Measurements from ENCODE around the gene ZNF791.
"Not testable (repeated sequence)": the region's sequence is repeated elsewhere in the genome, so short reads cannot be mapped to it uniquely, and the experiment has no call there.

ZNF791 gene

DNA sequence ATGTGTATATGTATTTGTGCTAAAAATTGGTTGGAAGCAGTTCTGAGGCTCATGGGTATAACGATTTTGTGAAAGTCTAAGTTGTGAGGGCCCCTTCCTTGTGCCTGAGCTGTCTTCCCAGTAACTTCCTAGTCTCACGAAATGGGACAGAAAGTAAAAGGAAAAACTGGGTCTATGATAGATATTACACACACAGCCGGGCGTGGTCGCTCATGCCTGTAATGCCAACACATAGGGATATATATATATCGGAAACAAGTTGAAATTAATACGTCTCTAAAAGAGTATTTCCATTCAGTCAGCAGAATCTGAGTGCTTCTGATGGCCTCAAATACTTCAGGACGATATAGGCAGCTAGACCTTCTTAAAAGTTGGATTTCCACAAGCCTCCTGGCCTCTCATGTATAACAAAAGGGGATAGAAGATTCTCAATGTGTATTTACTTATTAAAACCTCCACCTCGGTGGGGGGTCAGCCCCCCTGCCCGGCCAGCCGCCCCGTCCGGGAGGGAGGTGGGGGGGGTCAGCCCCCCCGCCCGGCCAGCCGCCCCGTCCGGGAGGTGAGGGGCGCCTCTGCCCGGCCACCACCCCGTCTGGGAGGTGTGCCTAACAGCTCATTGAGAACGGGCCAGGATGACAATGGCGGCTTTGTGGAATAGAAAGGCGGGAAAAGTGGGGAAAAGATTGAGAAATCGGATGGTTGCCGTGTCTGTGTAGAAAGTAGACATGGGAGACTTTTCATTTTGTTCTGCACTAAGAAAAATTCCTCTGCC, 10.7 kb downstream of the ZNF791 start:
- not testable (repeated sequence) for H3K4me3 Mint-ChIP-seq, H3K36me3 Mint-ChIP-seq, H3K9me3 Mint-ChIP-seq, H3K27ac Mint-ChIP-seq, H3K27me3 Mint-ChIP-seq
- H3K4me1 Mint-ChIP-seq, result peaks cover 13% of the 10 kb centered on the region

DNA sequence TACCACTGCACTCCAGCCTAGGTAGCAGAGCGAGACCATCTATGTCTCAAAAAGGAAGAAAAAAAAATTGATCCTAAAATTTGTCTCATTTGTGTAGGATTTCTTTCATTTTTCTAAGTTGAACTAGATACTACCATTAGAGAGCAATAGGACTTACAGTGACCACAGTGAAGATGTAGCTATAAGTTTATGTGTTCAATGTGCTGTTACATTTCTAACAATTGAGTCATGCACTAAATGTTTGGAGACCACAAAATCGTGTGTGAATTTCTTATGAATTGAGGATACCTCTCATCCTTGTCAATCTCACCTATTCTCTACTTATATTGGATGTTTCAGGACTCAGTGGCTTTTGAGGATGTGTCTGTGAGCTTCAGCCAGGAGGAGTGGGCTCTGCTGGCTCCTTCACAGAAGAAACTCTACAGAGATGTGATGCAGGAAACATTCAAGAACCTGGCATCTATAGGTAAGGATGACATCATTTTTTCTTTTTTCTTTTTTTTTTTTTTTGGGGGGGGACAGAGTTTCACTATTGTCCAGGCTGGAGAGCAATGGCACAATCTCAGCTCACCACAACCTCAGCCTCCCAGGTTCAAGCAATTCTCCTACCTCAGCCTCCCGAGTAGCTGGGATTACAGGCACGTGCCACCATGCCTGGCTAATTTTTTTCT, 12.8 kb downstream of the ZNF791 start:
- no peak overlapping the region for H3K4me3 Mint-ChIP-seq
- peaks cover 9% of the 10 kb centered on the region for H3K4me1 Mint-ChIP-seq
- peaks cover 13% of the 10 kb centered on the region for H3K36me3 Mint-ChIP-seq

DNA sequence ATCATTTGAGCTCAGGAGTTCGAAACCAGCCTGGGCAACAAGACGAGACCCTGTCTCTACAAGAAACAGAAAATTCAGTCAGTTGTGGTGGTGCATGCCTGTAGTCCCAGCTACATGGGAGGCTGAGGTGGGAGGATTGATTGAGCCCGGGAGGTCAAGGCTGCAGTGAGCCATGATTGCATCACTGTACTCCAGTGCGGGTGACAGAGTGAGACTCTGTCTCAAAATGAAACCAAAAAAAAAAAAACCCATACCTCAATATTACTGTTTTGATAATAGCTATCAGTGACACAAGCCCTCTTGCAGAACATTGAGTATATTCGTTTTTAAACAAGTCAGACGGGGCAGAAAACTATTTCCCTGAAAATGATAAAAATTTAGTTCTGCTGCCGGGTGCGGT, 16.2 kb downstream of the ZNF791 start:
- H3K27me3 Mint-ChIP-seq, result no peaks in the 10 kb centered on the region
- H3K36me3 Mint-ChIP-seq, result peaks cover 26% of the 10 kb centered on the region
- no peak overlapping the region for H3K27ac Mint-ChIP-seq
- H3K4me3 Mint-ChIP-seq, result no peak overlapping the region
- no peaks in the 10 kb centered on the region for H3K9me3 Mint-ChIP-seq
- H3K4me1 Mint-ChIP-seq, result no peaks in the 10 kb centered on the region

More for the DNA sequence above, 12.8 kb downstream of the ZNF791 start:
- no peak overlapping the region for H3K27ac Mint-ChIP-seq
- H3K27me3 Mint-ChIP-seq, result no peaks in the 10 kb centered on the region
- no peaks in the 10 kb centered on the region for H3K9me3 Mint-ChIP-seq

DNA sequence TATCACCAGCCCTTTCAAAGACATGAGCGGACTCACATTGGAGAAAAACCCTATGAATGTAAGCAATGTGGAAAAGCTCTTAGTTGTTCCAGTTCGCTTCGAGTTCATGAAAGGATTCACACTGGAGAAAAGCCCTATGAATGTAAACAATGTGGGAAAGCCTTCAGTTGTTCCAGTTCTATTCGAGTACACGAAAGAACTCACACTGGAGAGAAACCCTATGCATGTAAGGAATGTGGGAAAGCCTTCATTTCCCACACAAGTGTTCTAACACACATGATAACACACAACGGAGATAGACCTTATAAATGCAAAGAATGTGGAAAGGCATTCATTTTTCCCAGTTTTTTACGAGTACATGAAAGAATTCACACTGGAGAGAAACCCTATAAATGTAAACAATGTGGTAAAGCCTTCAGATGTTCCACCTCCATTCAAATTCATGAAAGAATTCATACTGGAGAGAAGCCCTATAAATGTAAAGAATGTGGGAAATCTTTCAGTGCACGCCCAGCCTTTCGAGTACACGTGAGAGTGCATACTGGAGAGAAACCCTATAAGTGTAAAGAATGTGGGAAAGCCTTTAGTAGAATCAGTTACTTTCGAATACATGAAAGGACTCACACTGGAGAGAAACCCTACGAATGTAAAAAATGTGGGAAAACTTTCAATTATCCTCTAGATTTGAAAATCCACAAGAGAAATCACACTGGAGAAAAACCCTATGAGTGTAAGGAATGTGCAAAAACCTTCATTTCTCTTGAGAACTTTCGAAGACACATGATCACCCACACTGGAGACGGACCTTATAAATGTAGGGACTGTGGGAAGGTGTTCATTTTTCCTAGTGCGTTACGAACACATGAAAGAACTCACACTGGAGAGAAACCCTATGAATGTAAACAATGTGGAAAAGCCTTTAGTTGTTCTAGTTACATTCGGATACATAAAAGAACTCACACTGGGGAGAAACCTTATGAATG, 17.6 kb downstream of the ZNF791 start:
- H3K27me3 Mint-ChIP-seq, result no peaks in the 10 kb centered on the region
- no peak overlapping the region for H3K4me3 Mint-ChIP-seq
- no peak overlapping the region for H3K27ac Mint-ChIP-seq
- H3K9me3 Mint-ChIP-seq, result no peaks in the 10 kb centered on the region
- peaks cover 26% of the 10 kb centered on the region for H3K36me3 Mint-ChIP-seq
- no peaks in the 10 kb centered on the region for H3K4me1 Mint-ChIP-seq

DNA sequence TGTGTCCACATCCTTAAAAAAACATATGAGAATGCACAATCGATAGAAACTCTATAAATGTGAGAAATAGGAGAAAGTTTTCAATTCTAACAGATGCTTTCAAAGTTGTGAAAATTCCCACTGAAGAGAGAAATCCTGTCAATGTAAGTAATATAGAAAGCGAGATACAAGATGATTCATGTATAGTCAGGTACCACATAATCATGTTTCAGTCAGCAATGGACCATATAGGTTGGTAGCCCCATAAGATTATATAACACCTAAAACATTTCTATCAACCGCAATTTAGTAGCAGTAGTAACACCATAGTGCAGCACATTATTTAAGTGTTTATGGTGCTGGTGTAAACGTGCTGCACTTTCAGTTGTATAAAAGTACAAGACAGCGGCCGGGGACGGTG, 18.5 kb downstream of the ZNF791 start:
- H3K27me3 Mint-ChIP-seq, result no peaks in the 10 kb centered on the region
- H3K36me3 Mint-ChIP-seq, result peaks cover 26% of the 10 kb centered on the region
- peaks cover 3% of the 10 kb centered on the region for H3K4me1 Mint-ChIP-seq
- H3K27ac Mint-ChIP-seq, result no peak overlapping the region
- H3K9me3 Mint-ChIP-seq, result no peaks in the 10 kb centered on the region
- no peak overlapping the region for H3K4me3 Mint-ChIP-seq

DNA sequence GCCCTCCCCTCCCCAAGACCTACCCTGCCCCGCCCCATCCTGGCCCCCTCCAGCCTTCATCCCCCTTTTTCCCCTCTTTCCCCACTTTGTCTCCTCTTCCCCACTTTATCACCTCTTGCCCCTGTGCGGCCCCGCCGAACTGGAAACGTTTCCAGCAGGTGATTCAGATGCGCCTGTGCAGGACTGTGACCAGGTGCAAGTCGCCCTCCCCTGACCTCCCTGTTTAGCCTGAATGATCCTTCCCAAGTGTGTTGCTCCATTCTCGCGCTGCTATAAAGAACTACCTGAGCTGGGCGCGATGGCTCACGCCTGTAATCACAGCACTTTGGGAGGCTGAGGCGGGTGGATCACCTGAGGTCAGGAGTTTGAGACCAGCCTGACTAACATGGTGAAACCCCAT, 25.9 kb downstream of the ZNF791 start:
- Mint-ChIP-seq H3K9me3 (no peaks in the 10 kb centered on the region), H3K27ac (no peak overlapping the region)

DNA sequence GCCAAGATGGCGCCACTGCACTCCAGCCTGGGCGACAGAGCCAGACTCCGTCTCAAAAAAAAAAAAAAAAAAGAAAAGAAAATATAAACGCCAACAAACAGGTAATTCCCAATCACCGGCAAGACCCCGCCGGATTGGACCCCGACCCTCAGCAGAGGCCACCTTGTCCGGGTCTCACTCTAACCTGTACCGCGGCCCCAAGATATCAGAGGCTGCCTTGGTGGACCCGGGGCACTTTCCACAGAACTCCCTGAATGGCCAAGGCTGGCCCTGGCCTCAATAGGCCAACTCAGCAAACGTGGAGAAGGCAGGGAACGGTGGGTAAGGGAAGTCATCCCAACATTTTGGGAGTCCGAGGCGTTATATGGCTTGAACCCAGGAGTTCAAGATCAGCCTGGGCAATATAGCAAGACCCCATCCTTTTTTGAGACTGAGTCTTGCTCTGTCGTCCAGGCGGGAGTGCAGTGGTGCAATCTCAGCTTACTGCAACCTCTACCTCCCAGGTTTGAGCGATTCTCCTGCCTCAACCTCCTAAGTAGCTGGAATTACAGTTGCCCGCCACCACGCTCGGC, 28.0 kb downstream of the ZNF791 start:
- Mint-ChIP-seq H3K27me3 (no peaks in the 10 kb centered on the region), H3K36me3 (no peaks in the 10 kb centered on the region), H3K9me3 (no peaks in the 10 kb centered on the region), H3K27ac (no peak overlapping the region), H3K4me1 (peaks cover 22% of the 10 kb centered on the region), H3K4me3 (no peak overlapping the region)

More for the DNA sequence above, 25.9 kb downstream of the ZNF791 start:
- Mint-ChIP-seq H3K4me1 (peaks cover 24% of the 10 kb centered on the region), H3K27me3 (no peaks in the 10 kb centered on the region), H3K4me3 (no peak overlapping the region), H3K36me3 (no peaks in the 10 kb centered on the region)

DNA sequence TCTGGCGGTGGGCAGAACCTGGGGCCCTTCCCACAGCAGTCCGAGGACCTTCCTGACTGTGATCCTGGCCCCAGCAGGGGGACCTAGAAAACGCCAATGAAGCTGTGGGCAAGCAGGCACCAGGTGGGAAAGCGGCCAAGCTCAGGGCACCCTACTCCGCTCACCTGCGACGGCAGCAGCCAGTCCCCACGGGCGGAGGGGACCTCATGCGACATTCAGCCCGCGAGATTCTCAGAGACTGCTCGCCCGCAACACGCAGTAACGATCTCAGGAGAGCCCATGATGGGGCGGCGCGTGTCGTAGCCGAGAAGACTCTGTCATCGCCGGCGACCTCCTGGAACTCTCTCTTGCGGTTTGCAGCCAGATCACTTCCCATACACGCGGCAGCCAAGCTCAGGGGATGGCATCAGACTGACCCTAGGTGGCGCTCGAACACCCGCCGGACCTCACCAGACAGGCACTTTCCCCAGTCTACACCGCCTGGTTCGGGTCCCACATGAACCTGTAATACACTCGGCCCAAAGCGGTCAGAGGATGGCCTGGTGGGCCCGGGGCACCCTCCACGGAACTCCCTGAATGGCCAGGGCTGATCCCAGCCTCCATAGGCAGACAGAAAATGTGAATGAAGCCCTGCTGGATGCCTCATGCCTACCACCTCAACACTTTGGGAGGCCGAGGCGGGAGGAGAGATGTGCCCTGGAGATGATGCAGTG, 29.3 kb downstream of the ZNF791 start:
- peak overlapping the region; percentile 84 for H3K4me3 Mint-ChIP-seq
- H3K4me1 Mint-ChIP-seq, result peaks cover 19% of the 10 kb centered on the region
- no peaks in the 10 kb centered on the region for H3K27me3 Mint-ChIP-seq
- no peaks in the 10 kb centered on the region for H3K36me3 Mint-ChIP-seq
- peak overlapping the region; percentile 91 for H3K27ac Mint-ChIP-seq
- no peaks in the 10 kb centered on the region for H3K9me3 Mint-ChIP-seq

DNA sequence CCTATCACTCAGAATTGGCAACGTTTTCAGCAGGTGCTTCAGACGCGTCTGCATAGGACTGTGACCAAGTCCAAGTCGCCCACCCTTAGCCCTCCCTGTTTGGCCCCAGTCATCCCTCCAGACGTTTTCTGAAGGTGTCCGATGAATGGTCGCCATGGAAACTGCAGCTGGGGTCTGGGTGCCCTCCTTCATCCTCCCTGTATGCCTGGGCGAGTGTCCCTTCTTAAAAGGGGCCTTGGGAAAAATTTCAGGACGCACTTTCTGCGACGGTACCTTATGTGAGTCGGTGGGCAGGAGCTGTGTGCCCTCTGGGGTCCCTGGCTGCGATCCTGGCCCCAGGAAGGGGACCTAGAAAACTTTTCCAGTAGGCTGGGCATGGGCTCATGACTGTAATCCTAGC, 30.7 kb downstream of the ZNF791 start:
- H3K36me3 Mint-ChIP-seq, result no peaks in the 10 kb centered on the region
- no peaks in the 10 kb centered on the region for H3K9me3 Mint-ChIP-seq
- H3K4me1 Mint-ChIP-seq, result peaks cover 12% of the 10 kb centered on the region
- H3K4me3 Mint-ChIP-seq, result no peak overlapping the region
- no peaks in the 10 kb centered on the region for H3K27me3 Mint-ChIP-seq
- no peak overlapping the region for H3K27ac Mint-ChIP-seq

DNA sequence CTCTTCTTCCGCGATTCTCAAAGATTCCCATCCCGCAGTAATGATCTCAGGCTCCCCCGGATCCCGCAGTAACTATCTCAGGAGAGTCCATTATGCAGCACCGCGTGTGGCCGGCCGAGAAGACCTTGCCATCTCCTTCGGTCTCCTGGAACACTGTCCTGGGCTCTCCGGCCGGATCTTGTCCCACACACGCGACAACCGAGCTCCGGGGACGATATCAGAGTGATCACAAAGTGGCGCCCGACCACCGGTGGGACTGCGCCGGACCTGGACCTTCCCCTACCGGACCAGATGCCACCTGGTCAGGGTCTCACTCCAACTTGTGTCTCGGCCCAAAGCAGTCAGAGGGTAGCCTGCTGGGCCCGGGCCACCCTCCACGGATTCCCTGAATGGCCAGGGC, 31.8 kb downstream of the ZNF791 start:
- no peak overlapping the region for H3K27ac Mint-ChIP-seq
- no peaks in the 10 kb centered on the region for H3K9me3 Mint-ChIP-seq
- H3K4me1 Mint-ChIP-seq, result peaks cover 8% of the 10 kb centered on the region
- H3K36me3 Mint-ChIP-seq, result no peaks in the 10 kb centered on the region
- no peak overlapping the region for H3K4me3 Mint-ChIP-seq
- H3K27me3 Mint-ChIP-seq, result no peaks in the 10 kb centered on the region

DNA sequence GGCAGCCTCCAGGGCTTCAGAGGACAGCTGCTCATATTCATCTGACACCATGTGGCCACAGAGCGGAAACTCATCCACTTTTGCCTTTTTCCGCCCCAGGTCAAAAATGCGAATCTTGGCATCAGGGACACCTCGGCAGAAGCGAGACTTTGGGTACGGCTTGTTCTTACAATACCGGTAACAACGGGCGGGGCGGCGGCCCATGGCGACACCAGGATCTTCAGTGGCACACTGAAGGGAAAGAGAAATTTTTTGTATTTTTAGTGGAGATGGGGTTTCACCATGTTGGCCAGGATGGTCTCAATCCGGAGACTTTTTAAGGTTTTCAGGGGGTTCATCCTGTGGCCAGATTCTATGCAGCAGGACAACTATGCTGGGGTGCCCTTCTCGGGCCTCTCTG, 33.0 kb downstream of the ZNF791 start:
- not testable (repeated sequence) for H3K36me3 Mint-ChIP-seq, H3K27me3 Mint-ChIP-seq, H3K4me1 Mint-ChIP-seq, H3K4me3 Mint-ChIP-seq, H3K9me3 Mint-ChIP-seq, H3K27ac Mint-ChIP-seq

DNA sequence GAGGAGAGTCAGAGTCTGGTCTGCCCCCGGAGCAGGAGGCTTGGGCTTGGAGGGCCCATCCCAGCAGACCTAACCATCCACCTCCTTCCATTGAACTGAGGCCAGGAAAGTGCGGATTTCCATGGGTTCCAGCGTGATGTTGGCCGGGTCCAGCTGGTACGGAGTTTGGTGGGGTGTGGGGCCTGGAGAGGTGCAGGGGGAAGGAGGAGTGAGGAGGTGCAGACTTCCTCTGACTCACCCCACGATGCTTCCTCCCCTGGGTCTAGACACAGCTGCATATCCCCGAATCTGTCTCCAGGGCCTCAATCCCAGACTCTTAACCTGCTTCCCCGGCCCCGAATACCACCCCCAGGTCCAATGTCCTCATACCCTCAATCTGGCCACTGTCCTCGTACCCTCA, 35.8 kb downstream of the ZNF791 start:
- Mint-ChIP-seq H3K27ac (no peak overlapping the region), H3K9me3 (no peaks in the 10 kb centered on the region), H3K36me3 (no peaks in the 10 kb centered on the region), H3K27me3 (no peaks in the 10 kb centered on the region), H3K4me1 (no peaks in the 10 kb centered on the region), H3K4me3 (no peak overlapping the region)

DNA sequence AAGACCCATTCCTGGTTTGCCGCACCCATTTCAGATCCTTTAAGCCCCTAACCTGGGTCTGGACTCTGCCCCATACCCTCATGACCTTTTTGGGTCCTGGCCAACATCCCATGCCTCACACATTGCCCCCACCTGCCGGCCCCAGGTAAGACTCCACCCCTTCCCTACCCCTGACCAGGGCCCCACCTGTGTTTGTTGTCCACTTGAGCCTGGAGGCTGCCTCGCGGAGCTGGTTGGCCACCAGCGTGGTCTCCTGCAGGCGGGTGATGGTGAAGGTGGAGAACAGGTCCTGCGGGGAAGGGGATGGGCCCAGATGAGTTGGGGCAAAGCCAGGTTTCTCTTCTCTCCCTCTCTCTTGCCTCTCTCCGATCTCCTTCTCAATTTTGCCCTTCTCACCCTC, 36.3 kb downstream of the ZNF791 start:
- Mint-ChIP-seq H3K36me3 (peaks cover 2% of the 10 kb centered on the region), H3K4me3 (no peak overlapping the region), H3K27me3 (no peaks in the 10 kb centered on the region), H3K9me3 (no peaks in the 10 kb centered on the region), H3K27ac (no peak overlapping the region), H3K4me1 (no peaks in the 10 kb centered on the region)

DNA sequence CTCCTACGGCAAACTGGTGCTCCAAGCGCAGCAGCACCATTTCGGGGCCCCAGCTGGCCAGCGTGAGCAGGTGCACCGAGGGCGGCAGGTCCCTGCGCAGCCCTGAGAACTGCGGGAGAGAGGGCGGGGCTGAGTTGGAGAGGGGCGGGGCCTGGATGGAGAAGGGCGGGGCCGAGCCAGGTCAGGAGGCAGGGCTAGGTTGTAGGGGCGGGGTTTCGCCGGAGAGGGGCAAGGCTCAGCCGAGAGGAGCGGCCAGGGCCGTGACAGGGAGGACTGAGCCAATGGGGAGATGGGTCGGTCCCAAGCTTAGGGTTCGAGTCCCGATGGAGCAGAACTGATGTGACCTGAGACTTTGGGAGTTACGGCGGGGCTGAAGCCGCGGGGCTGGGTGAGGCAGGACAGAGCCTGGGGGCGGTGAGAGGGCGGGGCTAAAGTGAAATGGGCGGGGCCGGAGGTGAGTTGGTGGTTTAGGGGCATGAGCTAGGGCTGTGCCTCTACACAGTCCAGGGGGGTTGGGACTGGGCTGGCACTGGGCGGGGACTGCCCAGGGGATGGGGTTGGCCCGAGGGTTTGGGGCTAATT, 36.9 kb downstream of the ZNF791 start:
- Mint-ChIP-seq H3K27me3 (no peaks in the 10 kb centered on the region), H3K36me3 (peaks cover 2% of the 10 kb centered on the region), H3K4me3 (no peak overlapping the region), H3K9me3 (no peaks in the 10 kb centered on the region), H3K4me1 (no peaks in the 10 kb centered on the region), H3K27ac (no peak overlapping the region)

DNA sequence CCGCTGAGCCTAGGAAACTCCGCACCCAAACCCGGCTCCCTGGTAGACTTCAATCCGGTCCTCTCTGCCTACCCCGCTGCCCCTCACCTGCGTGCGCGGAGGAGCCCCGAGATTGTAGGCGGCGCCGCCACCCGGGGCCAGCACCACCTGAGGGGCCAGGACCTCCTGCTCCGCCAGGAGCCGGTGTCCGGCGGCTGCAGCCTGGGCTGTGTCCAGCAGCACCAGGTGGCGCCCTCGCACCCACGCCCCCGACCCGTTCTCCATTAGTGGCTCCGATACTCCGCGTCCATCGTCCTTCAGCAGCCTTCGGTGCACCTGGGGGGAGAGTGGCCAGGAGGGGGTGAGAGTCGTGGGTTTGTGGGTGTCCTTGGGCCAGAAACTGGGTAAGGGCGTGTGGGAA, 37.4 kb downstream of the ZNF791 start:
- H3K36me3 Mint-ChIP-seq, result peaks cover 2% of the 10 kb centered on the region
- H3K9me3 Mint-ChIP-seq, result no peaks in the 10 kb centered on the region
- H3K4me1 Mint-ChIP-seq, result no peaks in the 10 kb centered on the region
- no peak overlapping the region for H3K4me3 Mint-ChIP-seq
- no peak overlapping the region for H3K27ac Mint-ChIP-seq
- H3K27me3 Mint-ChIP-seq, result no peaks in the 10 kb centered on the region
